Neural cell (in vitro differentiated cells): Measurements from ENCODE around the gene VDAC1.

ENCODE experiments used
- CTCF ChIP-seq: fragments of 450-650 bp; IDR thresholded peaks from 2 replicates; pipeline ENCODE4 v1.5.1; 2014; ENCODE audit warnings: antibody characterized with exemption, mild to moderate bottlenecking, moderate library complexity; ENCODE audit not compliant: poor library complexity, severe bottlenecking
- EP300 ChIP-seq: fragments of 450-650 bp; conservative IDR thresholded peaks from 2 replicates; pipeline ENCODE4 v1.6.1; 2014; ENCODE audit warnings: antibody characterized with exemption, mild to moderate bottlenecking, moderate library complexity; ENCODE audit not compliant: poor library complexity, severe bottlenecking
- EZH2 ChIP-seq: fragments of 200-600, 300-800 bp; shearing (Covaris generic), sonication (generic); IDR thresholded peaks from 2 replicates; pipeline ENCODE4 v1.6.1; 2014; ENCODE audit warnings: antibody characterized with exemption, low read length, borderline replicate concordance, mild to moderate bottlenecking; ENCODE audit not compliant: insufficient read depth, poor library complexity, severe bottlenecking
- POLR2AphosphoS5 ChIP-seq: IDR thresholded peaks from 2 replicates; pipeline ENCODE4 v1.6.1; 2012
- RAD21 ChIP-seq: fragments of 450-650 bp; conservative IDR thresholded peaks from 2 replicates; pipeline ENCODE4 v1.6.1; 2014; ENCODE audit warnings: antibody characterized with exemption, mild to moderate bottlenecking, moderate library complexity
- SMC3 ChIP-seq: fragments of 450-650 bp; conservative IDR thresholded peaks from 2 replicates; pipeline ENCODE4 v1.6.1; 2014; ENCODE audit warnings: antibody characterized with exemption, mild to moderate bottlenecking, moderate library complexity; ENCODE audit not compliant: poor library complexity
- TAF1 ChIP-seq: IDR thresholded peaks from 2 replicates; pipeline ENCODE4 v1.6.1; 2012; ENCODE audit warnings: low read depth
- TF ChIP-seq, protein P1 (sequence below): IDR thresholded peaks from 2 replicates; pipeline ENCODE4 v1.6.1; 2012; ENCODE audit warnings: borderline replicate concordance

DNA sequence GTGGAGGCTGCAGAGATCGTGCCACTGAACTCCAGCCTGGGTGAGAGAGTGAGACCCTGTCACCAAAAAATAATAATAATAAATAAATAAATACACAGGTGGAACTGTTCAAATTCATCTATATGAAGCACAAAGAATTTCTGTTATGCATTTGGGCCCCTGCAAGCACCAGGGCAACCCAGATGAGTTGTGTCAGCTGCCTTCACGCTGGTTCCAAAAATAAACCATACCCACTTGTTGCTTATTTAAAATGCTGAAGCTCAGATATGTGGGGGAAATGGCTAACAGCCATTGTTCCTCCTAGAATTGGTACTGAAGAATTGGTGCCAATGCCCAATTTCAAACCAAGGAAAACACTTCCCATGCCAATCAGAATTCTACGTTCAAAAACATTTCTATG lies 25.8 kb downstream of the VDAC1 start:
- TF ChIP-seq CTCF (no peak), POLR2AphosphoS5 (no peak), EZH2 (no peak), TAF1 (no peak), RAD21 (no peak), EP300 (no peak), SMC3 (no peak)
- TF ChIP-seq, protein P1, sequence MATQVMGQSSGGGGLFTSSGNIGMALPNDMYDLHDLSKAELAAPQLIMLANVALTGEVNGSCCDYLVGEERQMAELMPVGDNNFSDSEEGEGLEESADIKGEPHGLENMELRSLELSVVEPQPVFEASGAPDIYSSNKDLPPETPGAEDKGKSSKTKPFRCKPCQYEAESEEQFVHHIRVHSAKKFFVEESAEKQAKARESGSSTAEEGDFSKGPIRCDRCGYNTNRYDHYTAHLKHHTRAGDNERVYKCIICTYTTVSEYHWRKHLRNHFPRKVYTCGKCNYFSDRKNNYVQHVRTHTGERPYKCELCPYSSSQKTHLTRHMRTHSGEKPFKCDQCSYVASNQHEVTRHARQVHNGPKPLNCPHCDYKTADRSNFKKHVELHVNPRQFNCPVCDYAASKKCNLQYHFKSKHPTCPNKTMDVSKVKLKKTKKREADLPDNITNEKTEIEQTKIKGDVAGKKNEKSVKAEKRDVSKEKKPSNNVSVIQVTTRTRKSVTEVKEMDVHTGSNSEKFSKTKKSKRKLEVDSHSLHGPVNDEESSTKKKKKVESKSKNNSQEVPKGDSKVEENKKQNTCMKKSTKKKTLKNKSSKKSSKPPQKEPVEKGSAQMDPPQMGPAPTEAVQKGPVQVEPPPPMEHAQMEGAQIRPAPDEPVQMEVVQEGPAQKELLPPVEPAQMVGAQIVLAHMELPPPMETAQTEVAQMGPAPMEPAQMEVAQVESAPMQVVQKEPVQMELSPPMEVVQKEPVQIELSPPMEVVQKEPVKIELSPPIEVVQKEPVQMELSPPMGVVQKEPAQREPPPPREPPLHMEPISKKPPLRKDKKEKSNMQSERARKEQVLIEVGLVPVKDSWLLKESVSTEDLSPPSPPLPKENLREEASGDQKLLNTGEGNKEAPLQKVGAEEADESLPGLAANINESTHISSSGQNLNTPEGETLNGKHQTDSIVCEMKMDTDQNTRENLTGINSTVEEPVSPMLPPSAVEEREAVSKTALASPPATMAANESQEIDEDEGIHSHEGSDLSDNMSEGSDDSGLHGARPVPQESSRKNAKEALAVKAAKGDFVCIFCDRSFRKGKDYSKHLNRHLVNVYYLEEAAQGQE: no peak
